H9 (cell line): ENCODE data around the gene C1QTNF3. TPM values are rescaled to one million over a fixed set of nuclear protein-coding genes. Genes with fewer than 3 reads are reported as not detected.

Source experiments
- DNase-seq: peaks from one replicate; pipeline ENCODE4 v3.0.0-alpha.2; 2017
- H2AFZ ChIP-seq: one replicate; pipeline ENCODE4 v1.6.1; 2013; ENCODE audit warnings: mild to moderate bottlenecking, low read length, control low read depth, moderate library complexity
- H2AK5ac ChIP-seq: 2 replicates; pipeline ENCODE4 v1.6.1; 2013; ENCODE audit warnings: low read length, control low read depth, mixed read lengths; ENCODE audit not compliant: insufficient read length
- H2BK120ac ChIP-seq: one replicate; pipeline ENCODE4 v1.6.1; 2013; ENCODE audit warnings: low read depth, mild to moderate bottlenecking, low read length, control low read depth, inconsistent platforms; ENCODE audit not compliant: poor library complexity, severe bottlenecking
- H2BK12ac ChIP-seq: 2 replicates; pipeline ENCODE4 v1.6.1; 2013; ENCODE audit warnings: low read length, control low read depth, mixed read lengths, low read depth; ENCODE audit not compliant: insufficient read length
- H2BK15ac ChIP-seq: 2 replicates; pipeline ENCODE4 v1.6.1; 2013; ENCODE audit warnings: low read depth, low read length, control low read depth
- H2BK20ac ChIP-seq: one replicate; pipeline ENCODE4 v1.6.1; 2013; ENCODE audit warnings: low read depth, mild to moderate bottlenecking, low read length, control low read depth, inconsistent platforms; ENCODE audit not compliant: poor library complexity, severe bottlenecking
- H2BK5ac ChIP-seq: 2 replicates; pipeline ENCODE4 v1.6.1; 2013; ENCODE audit warnings: low read length, control low read depth, mixed read lengths; ENCODE audit not compliant: insufficient read length
- H3K14ac ChIP-seq: 2 replicates; pipeline ENCODE4 v1.6.1; 2013; ENCODE audit warnings: low read length, control low read depth; ENCODE audit not compliant: insufficient read depth
- H3K18ac ChIP-seq: 2 replicates; pipeline ENCODE4 v1.6.1; 2013; ENCODE audit warnings: low read depth, mild to moderate bottlenecking, mixed read lengths, low read length, control low read depth; ENCODE audit not compliant: insufficient read length
- H3K23ac ChIP-seq: 2 replicates; pipeline ENCODE4 v1.6.1; 2013; ENCODE audit warnings: low read length, control low read depth, mixed read lengths, low read depth; ENCODE audit not compliant: insufficient read length
- H3K23me2 ChIP-seq: 2 replicates; pipeline ENCODE4 v1.6.1; 2013; ENCODE audit warnings: low read depth, mild to moderate bottlenecking, mixed read lengths, low read length, control low read depth; ENCODE audit not compliant: insufficient read length, poor library complexity, severe bottlenecking
- H3K27ac ChIP-seq: 2 replicates; pipeline ENCODE4 v1.5.1; 2013; ENCODE audit warnings: low read length, control low read depth, mixed read lengths, low read depth; ENCODE audit not compliant: insufficient read length
- H3K27me3 ChIP-seq: 2 replicates; pipeline ENCODE4 v1.6.1; 2013; ENCODE audit warnings: low read length, control low read depth, inconsistent platforms; ENCODE audit not compliant: insufficient read depth
- H3K4ac ChIP-seq: 2 replicates; pipeline ENCODE4 v1.6.1; 2013; ENCODE audit warnings: low read depth, mild to moderate bottlenecking, control low read depth, inconsistent platforms, low read length, moderate library complexity
- H3K4me1 ChIP-seq: 2 replicates; pipeline ENCODE4 v1.6.1; 2013; ENCODE audit warnings: low read length, control low read depth, inconsistent platforms; ENCODE audit not compliant: insufficient read depth
- H3K4me2 ChIP-seq: 2 replicates; pipeline ENCODE4 v1.6.1; 2013; ENCODE audit warnings: low read length, control low read depth, mixed read lengths; ENCODE audit not compliant: insufficient read length, insufficient read depth
- H3K56ac ChIP-seq: 2 replicates; pipeline ENCODE4 v1.6.1; 2013; ENCODE audit warnings: low read depth, mild to moderate bottlenecking, mixed read lengths, low read length, control low read depth; ENCODE audit not compliant: insufficient read length
- H3K79me1 ChIP-seq: 2 replicates; pipeline ENCODE4 v1.6.1; 2013; ENCODE audit warnings: low read depth, mild to moderate bottlenecking, moderate library complexity, low read length, control low read depth, inconsistent platforms; ENCODE audit not compliant: insufficient read depth, poor library complexity, severe bottlenecking
- H3K79me2 ChIP-seq: 2 replicates; pipeline ENCODE4 v1.6.1; 2013; ENCODE audit warnings: low read length, control low read depth, inconsistent platforms; ENCODE audit not compliant: insufficient read depth
- H3K9ac ChIP-seq: 2 replicates; pipeline ENCODE4 v1.6.1; 2013; ENCODE audit warnings: low read length, control low read depth, mixed read lengths; ENCODE audit not compliant: insufficient read length; ENCODE audit errors: extremely low read depth
- H3K9me3 ChIP-seq: one replicate; pipeline ENCODE4 v1.6.1; 2013; ENCODE audit warnings: low read depth, low read length, inconsistent platforms; ENCODE audit not compliant: control insufficient read depth
- H3T11ph ChIP-seq: one replicate; pipeline ENCODE4 v1.6.1; 2013; ENCODE audit warnings: mild to moderate bottlenecking, low read length, control low read depth, inconsistent platforms
- H4K20me1 ChIP-seq: one replicate; pipeline ENCODE4 v1.6.1; 2013; ENCODE audit not compliant: control insufficient read depth, insufficient read length, insufficient read depth
- H4K5ac ChIP-seq: 2 replicates; pipeline ENCODE4 v1.6.1; 2013; ENCODE audit warnings: low read depth, mild to moderate bottlenecking, mixed read lengths, low read length, control low read depth; ENCODE audit not compliant: insufficient read length
- H4K8ac ChIP-seq: replicated peaks from 2 replicates; pipeline ENCODE4 v1.6.1; 2013; ENCODE audit warnings: low read length, control low read depth, mixed read lengths, low read depth; ENCODE audit not compliant: insufficient read length
- H4K91ac ChIP-seq: 2 replicates; pipeline ENCODE4 v1.6.1; 2013; ENCODE audit warnings: low read depth, mild to moderate bottlenecking, moderate library complexity, mixed read lengths, low read length, control low read depth; ENCODE audit not compliant: insufficient read length
- H3K27ac Mint-ChIP-seq, 3 experiments: 2 replicates in 2 of 3; 3 replicates in 1 of 3; pipeline ENCODE4 v1.8.0; 2020 to 2021; ENCODE audit warnings: mixed read lengths in 3 of 3, mild to moderate bottlenecking in 1 of 3, moderate library complexity in 1 of 3
- H3K27me3 Mint-ChIP-seq: 2 replicates; pipeline ENCODE4 v1.8.0; 2021; ENCODE audit warnings: low read depth, mild to moderate bottlenecking, moderate library complexity, mixed read lengths
- H3K36me3 Mint-ChIP-seq, 3 experiments: 2 replicates in 2 of 3; 3 replicates in 1 of 3; pipeline ENCODE4 v1.8.0; 2020 to 2021; ENCODE audit warnings: low read depth in 3 of 3, mixed read lengths in 3 of 3; ENCODE audit not compliant: insufficient read depth in 1 of 3
- H3K4me1 Mint-ChIP-seq, 2 experiments: 2 replicates each; pipeline ENCODE4 v1.8.0; 2020; ENCODE audit warnings: mixed read lengths in 2 of 2
- H3K4me3 Mint-ChIP-seq, 2 experiments: 2 replicates in 1 of 2; 3 replicates in 1 of 2; pipeline ENCODE4 v1.8.0; 2020 to 2021; ENCODE audit warnings: mild to moderate bottlenecking in 2 of 2, mixed read lengths in 2 of 2, moderate library complexity in 1 of 2
- H3K9me3 Mint-ChIP-seq, 2 experiments: 2 replicates in 1 of 2; 3 replicates in 1 of 2; pipeline ENCODE4 v1.8.0; 2020; ENCODE audit warnings: mild to moderate bottlenecking in 2 of 2, mixed read lengths in 2 of 2, moderate library complexity in 1 of 2
- CTCF ChIP-seq: fragments of 200-600 bp; sonication (generic); conservative IDR thresholded peaks from 3 replicates; pipeline ENCODE4 v1.8.0; 2021; ENCODE audit warnings: antibody characterized with exemption, mild to moderate bottlenecking
- WGBS: extraction: QIAGEN DNeasy Blood & Tissue Kit; methylation state at CpG from one replicate; pipeline ENCODE4 v1.1.7; 2013; ENCODE audit warnings: missing lambda C conversion rate, low lambda C conversion rate, mixed read lengths; ENCODE audit not compliant: insufficient read length; ENCODE audit errors: extremely low coverage; 5-methylcytosine and 5-hydroxymethylcytosine counted together
- total RNA-seq: library from RNA; stranded (reverse); gene quantifications from 2 replicates; pipeline ENCODE4 v1.2.1, GENCODE V29; 2021

C1QTNF3 gene
- total RNA-seq, 1 experiment from 2014 or later: 1.1 TPM

GRCh38 chr5:34059977-34060376 lies 17.0 kb upstream of the C1QTNF3 start:
- no peaks in the 10 kb centered on the region for H3K79me1 ChIP-seq
- H3K4me2 ChIP-seq: no peak overlapping the region
- no peaks in the 10 kb centered on the region for H3K9me3 ChIP-seq
- H3T11ph ChIP-seq: no peak overlapping the region
- no CpG with 5 or more reads among the region's 1 CpG for WGBS
- no peak overlapping the region for H2BK15ac ChIP-seq
- Mint-ChIP-seq H3K9me3 (peaks cover 10 to 19% of the 10 kb centered on the region in 2 experiments), H3K4me3 (no peak overlapping the region), H3K27ac (no peak overlapping the region), H3K36me3 (peaks cover 24 to 42% (median 32%) of the 10 kb centered on the region in 3 experiments), H3K4me1 (no peaks in the 10 kb centered on the region), H3K27me3 (no peaks in the 10 kb centered on the region)
- H2BK20ac ChIP-seq: no peak overlapping the region
- no peak for DNase-seq
- no peaks in the 10 kb centered on the region for H3K23me2 ChIP-seq
- no peak overlapping the region for H3K56ac ChIP-seq
- no peaks in the 10 kb centered on the region for H3K27me3 ChIP-seq
- H4K91ac ChIP-seq: no peak overlapping the region
- no peak for TF ChIP-seq CTCF
- no peak overlapping the region for H3K14ac ChIP-seq
- H2AFZ ChIP-seq: no peak overlapping the region
- H3K79me2 ChIP-seq: no peaks in the 10 kb centered on the region
- no peak overlapping the region for H3K4ac ChIP-seq
- no peaks in the 10 kb centered on the region for H3K4me1 ChIP-seq
- no peak overlapping the region for H4K5ac ChIP-seq
- H2BK120ac ChIP-seq: no peak overlapping the region
- no peak overlapping the region for H3K9ac ChIP-seq
- no peak overlapping the region for H2AK5ac ChIP-seq
- no peaks in the 10 kb centered on the region for H4K20me1 ChIP-seq
- H4K8ac ChIP-seq: no peak overlapping the region
- no peak overlapping the region for H3K23ac ChIP-seq
- H2BK5ac ChIP-seq: no peak overlapping the region
- no peak overlapping the region for H2BK12ac ChIP-seq
- H3K18ac ChIP-seq: no peak overlapping the region
- H3K27ac ChIP-seq: no peak overlapping the region
